OCI-LY1 (cell line): ENCODE measurements around the gene ADCY2.

Experiments
- H2AFZ ChIP-seq: fragments of 200-600 bp; sonication (generic), shearing (Covaris generic); 2 replicates; pipeline ENCODE4 v1.6.0; 2014; ENCODE audit warnings: antibody characterized with exemption, mild to moderate bottlenecking, low read length
- H3F3A ChIP-seq: fragments of 200-600 bp; sonication (generic), shearing (Covaris generic); 2 replicates; pipeline ENCODE4 v1.6.0; 2014; ENCODE audit warnings: mild to moderate bottlenecking, antibody characterized with exemption, low read length, moderate library complexity; ENCODE audit not compliant: insufficient read depth
- H3K27ac ChIP-seq: fragments of 200-600 bp; sonication (generic); 2 replicates; pipeline ENCODE4 v1.5.1; 2014; ENCODE audit warnings: low read length, mixed run types, mild to moderate bottlenecking, low read depth; ENCODE audit not compliant: poor library complexity, severe bottlenecking
- H3K27me3 ChIP-seq: fragments of 200-600 bp; sonication (generic); 2 replicates; pipeline ENCODE4 v1.6.0; 2014; ENCODE audit warnings: antibody characterized with exemption, mild to moderate bottlenecking, low read length, moderate library complexity; ENCODE audit not compliant: insufficient read depth
- H3K36me3 ChIP-seq: fragments of 200-600 bp; sonication (generic); 2 replicates; pipeline ENCODE4 v1.6.1; 2014; ENCODE audit warnings: mild to moderate bottlenecking, antibody characterized with exemption, low read length, moderate library complexity, mixed read lengths; ENCODE audit not compliant: insufficient read depth
- H3K4me1 ChIP-seq: fragments of 200-600 bp; sonication (generic); 2 replicates; pipeline ENCODE4 v1.5.1; 2014; ENCODE audit warnings: mild to moderate bottlenecking, low read length, moderate library complexity; ENCODE audit not compliant: insufficient read depth, severe bottlenecking
- H3K4me2 ChIP-seq: fragments of 200-600 bp; sonication (generic), shearing (Covaris generic); 2 replicates; pipeline ENCODE4 v1.6.1; 2014; ENCODE audit warnings: low read length
- H3K4me3 ChIP-seq: fragments of 200-600 bp; sonication (generic); 2 replicates; pipeline ENCODE4 v1.5.1; 2014; ENCODE audit warnings: low read length, low read depth, mild to moderate bottlenecking, mixed read lengths; ENCODE audit not compliant: poor library complexity, severe bottlenecking
- H3K79me2 ChIP-seq: fragments of 200-600 bp; shearing (Covaris generic); 2 replicates; pipeline ENCODE4 v1.6.1; 2016; ENCODE audit warnings: mixed run types, low read length, mixed read lengths; ENCODE audit not compliant: insufficient read depth
- H3K9ac ChIP-seq: fragments of 200-600 bp; sonication (generic), shearing (Covaris generic); 2 replicates; pipeline ENCODE4 v1.6.1; 2014; ENCODE audit warnings: mild to moderate bottlenecking, low read length, mixed read lengths
- H3K9me2 ChIP-seq: fragments of 200-600 bp; sonication (generic), shearing (Covaris generic); 2 replicates; pipeline ENCODE4 v1.6.1; 2014; ENCODE audit warnings: low read depth, mild to moderate bottlenecking, low read length, mixed read lengths
- H3K9me3 ChIP-seq: fragments of 200-600 bp; shearing (Covaris generic); 2 replicates; pipeline ENCODE4 v1.6.1; 2014; ENCODE audit warnings: low read length, mixed read lengths
- H4K20me1 ChIP-seq: fragments of 200-600 bp; sonication (generic), shearing (Covaris generic); 2 replicates; pipeline ENCODE4 v1.6.0; 2016; ENCODE audit warnings: mild to moderate bottlenecking, low read length; ENCODE audit not compliant: insufficient read depth
- EZH2 ChIP-seq: fragments of 200-600 bp; sonication (generic), shearing (Covaris generic); IDR thresholded peaks from 2 replicates; pipeline ENCODE4 v1.8.0; 2017; ENCODE audit warnings: borderline replicate concordance, mixed run types, mild to moderate bottlenecking, antibody characterized with exemption, low read length, moderate library complexity, mixed read lengths
- TF ChIP-seq, protein P1 (sequence below): fragments of 200-600 bp; sonication (generic), shearing (Covaris generic); IDR thresholded peaks from 2 replicates; pipeline ENCODE4 v1.5.1; 2017; ENCODE audit warnings: mild to moderate bottlenecking, antibody characterized with exemption, low read length, moderate library complexity, mixed read lengths

ADCY2 gene

DNA sequence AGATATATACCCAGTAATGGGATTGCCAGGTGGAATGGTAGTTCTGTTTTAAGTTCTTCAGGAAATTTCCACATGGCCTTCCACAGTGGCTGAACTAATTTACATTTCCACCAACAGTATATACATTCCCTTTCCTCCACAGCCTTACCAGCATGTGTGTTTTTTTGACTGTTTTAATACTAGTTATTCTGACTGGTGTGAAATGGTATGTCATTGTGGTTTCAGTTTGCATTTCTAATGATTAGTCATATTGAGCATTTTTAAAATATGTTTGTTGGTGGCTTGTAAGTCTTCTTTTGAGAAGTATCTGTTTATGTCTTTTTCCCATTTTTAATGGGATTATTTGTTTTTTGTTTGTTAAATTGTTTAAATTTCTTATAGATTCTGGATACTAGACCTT lies 246.1 kb downstream of the ADCY2 start:
- no peaks in the 10 kb centered on the region for H3F3A ChIP-seq
- no peaks in the 10 kb centered on the region for H3K27me3 ChIP-seq
- no peaks in the 10 kb centered on the region for H3K9me2 ChIP-seq
- no peaks in the 10 kb centered on the region for H3K9me3 ChIP-seq
- H2AFZ ChIP-seq, result no peak overlapping the region
- no peaks in the 10 kb centered on the region for H3K4me1 ChIP-seq
- no peak overlapping the region for H3K4me2 ChIP-seq
- H3K27ac ChIP-seq, result no peak overlapping the region
- H3K36me3 ChIP-seq, result no peaks in the 10 kb centered on the region
- no peaks in the 10 kb centered on the region for H3K79me2 ChIP-seq
- H3K4me3 ChIP-seq, result no peak overlapping the region
- H3K9ac ChIP-seq, result no peak overlapping the region
- no peaks in the 10 kb centered on the region for H4K20me1 ChIP-seq
- TF ChIP-seq, protein P1, sequence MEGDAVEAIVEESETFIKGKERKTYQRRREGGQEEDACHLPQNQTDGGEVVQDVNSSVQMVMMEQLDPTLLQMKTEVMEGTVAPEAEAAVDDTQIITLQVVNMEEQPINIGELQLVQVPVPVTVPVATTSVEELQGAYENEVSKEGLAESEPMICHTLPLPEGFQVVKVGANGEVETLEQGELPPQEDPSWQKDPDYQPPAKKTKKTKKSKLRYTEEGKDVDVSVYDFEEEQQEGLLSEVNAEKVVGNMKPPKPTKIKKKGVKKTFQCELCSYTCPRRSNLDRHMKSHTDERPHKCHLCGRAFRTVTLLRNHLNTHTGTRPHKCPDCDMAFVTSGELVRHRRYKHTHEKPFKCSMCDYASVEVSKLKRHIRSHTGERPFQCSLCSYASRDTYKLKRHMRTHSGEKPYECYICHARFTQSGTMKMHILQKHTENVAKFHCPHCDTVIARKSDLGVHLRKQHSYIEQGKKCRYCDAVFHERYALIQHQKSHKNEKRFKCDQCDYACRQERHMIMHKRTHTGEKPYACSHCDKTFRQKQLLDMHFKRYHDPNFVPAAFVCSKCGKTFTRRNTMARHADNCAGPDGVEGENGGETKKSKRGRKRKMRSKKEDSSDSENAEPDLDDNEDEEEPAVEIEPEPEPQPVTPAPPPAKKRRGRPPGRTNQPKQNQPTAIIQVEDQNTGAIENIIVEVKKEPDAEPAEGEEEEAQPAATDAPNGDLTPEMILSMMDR, result no peak
- no peak for TF ChIP-seq EZH2

DNA sequence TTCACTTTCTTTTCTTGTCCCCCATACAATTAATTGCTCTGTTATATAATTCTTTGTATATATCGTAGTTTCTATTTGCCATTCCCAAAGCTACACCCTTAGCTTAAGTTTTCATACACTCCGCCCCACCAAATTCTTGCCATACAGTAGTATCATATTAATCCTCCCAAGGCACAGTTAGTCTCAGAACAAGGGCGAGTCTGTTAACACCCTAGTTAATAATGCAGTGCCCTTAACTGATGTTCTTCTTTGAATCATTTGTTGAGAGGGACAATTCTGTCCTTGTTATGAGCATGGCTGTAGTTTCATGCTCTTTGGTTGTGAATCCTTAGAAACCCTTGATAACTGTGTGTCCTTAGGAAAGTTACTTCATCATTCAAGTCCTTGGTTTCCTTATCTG lies 248.8 kb downstream of the ADCY2 start:
- Histone ChIP-seq H3K27me3 (no peaks in the 10 kb centered on the region), H3K9me3 (no peaks in the 10 kb centered on the region), H3K79me2 (no peaks in the 10 kb centered on the region), H3K4me2 (no peak overlapping the region), H3K36me3 (no peaks in the 10 kb centered on the region), H3K4me3 (no peak overlapping the region), H3F3A (no peaks in the 10 kb centered on the region), H3K9ac (no peak overlapping the region), H3K4me1 (no peaks in the 10 kb centered on the region), H4K20me1 (no peaks in the 10 kb centered on the region), H2AFZ (no peak overlapping the region), H3K9me2 (no peaks in the 10 kb centered on the region), H3K27ac (no peak overlapping the region)
- TF ChIP-seq, protein P1, result no peak
- TF ChIP-seq EZH2, result no peak

DNA sequence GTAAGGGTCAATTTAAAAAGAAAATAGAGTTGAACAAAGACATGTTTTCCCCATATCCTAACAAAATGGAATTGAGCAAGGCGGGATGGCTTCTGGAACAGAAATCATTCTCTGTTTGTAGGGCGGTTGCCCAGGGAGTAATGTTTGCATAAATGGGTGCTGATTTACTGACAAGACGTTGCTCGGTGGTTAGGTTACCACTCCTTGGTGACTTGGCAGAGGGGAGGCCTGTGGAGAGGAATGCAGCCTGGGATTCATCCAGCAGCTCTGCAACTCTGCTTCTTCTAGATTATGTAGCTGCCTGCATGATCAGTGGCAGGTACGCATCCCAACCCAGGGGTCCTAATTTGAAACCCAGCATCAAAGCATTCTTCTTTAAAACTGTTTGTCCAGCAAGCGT lies 254.8 kb downstream of the ADCY2 start:
- no peak overlapping the region for H3K4me2 ChIP-seq
- no peaks in the 10 kb centered on the region for H3K9me3 ChIP-seq
- H3K9me2 ChIP-seq, result no peaks in the 10 kb centered on the region
- H4K20me1 ChIP-seq, result no peaks in the 10 kb centered on the region
- H3K4me3 ChIP-seq, result no peak overlapping the region
- no peaks in the 10 kb centered on the region for H3K36me3 ChIP-seq
- no peak overlapping the region for H2AFZ ChIP-seq
- no peak overlapping the region for H3K9ac ChIP-seq
- TF ChIP-seq EZH2, result no peak
- H3K27me3 ChIP-seq, result no peaks in the 10 kb centered on the region
- no peak overlapping the region for H3K27ac ChIP-seq
- H3K79me2 ChIP-seq, result no peaks in the 10 kb centered on the region
- no peaks in the 10 kb centered on the region for H3K4me1 ChIP-seq
- H3F3A ChIP-seq, result no peaks in the 10 kb centered on the region

DNA sequence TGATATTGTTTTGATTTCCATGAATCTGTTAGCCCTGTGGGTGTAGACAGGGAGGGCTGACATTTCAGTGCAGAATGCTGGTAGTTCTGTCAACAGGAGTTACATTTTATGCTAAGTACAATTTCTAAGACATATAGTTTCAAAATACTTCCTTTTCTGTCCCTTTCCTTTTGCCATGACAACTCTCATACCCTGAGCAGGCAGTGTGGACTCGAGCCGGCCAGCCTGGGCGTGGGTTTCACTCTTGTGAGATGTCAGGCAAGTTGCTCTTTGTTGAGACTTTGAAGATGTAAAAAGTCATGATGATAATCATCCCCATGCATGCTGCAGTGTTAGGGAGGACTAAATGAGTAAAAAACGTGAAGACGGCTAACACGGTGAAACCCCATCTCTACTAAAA lies 257.1 kb downstream of the ADCY2 start:
- no peaks in the 10 kb centered on the region for H3K9me2 ChIP-seq
- no peaks in the 10 kb centered on the region for H3K4me1 ChIP-seq
- H3K4me2 ChIP-seq, result no peak overlapping the region
- H3K4me3 ChIP-seq, result no peak overlapping the region
- no peak for TF ChIP-seq EZH2
- no peaks in the 10 kb centered on the region for H3F3A ChIP-seq
- H4K20me1 ChIP-seq, result no peaks in the 10 kb centered on the region
- no peaks in the 10 kb centered on the region for H3K36me3 ChIP-seq
- no peaks in the 10 kb centered on the region for H3K27me3 ChIP-seq
- H2AFZ ChIP-seq, result no peak overlapping the region
- no peaks in the 10 kb centered on the region for H3K9me3 ChIP-seq
- no peaks in the 10 kb centered on the region for H3K79me2 ChIP-seq
- no peak overlapping the region for H3K9ac ChIP-seq
- H3K27ac ChIP-seq, result no peak overlapping the region
